DND-41 (cell line): Measurements from ENCODE around the gene KHDC4.

Source experiments
- ATAC-seq: fragments of 200-7000 bp; cut with Tn5 transposase; 3 replicates; pipeline ENCODE4 v1.9.1; 2021; ENCODE audit warnings: low read depth; ENCODE audit not compliant: insufficient read depth
- DNase-seq: peaks from one replicate; pipeline ENCODE4 v3.0.0-alpha.2; 2020
- H2AFZ ChIP-seq: 2 replicates; pipeline ENCODE4 v1.6.0; 2012; ENCODE audit warnings: low read depth, low read length
- H3K27ac ChIP-seq: 2 replicates; pipeline ENCODE4 v1.5.1; 2012; ENCODE audit warnings: low read length, inconsistent platforms
- H3K27me3 ChIP-seq: fragments of 200-600 bp; sonication (generic); 2 replicates; pipeline ENCODE4 v1.6.0; 2012; ENCODE audit warnings: low read length, mild to moderate bottlenecking, inconsistent platforms; ENCODE audit not compliant: insufficient read depth, poor library complexity
- H3K36me3 ChIP-seq: 2 replicates; pipeline ENCODE4 v1.5.1; 2012; ENCODE audit warnings: low read length, inconsistent platforms; ENCODE audit not compliant: insufficient read depth
- H3K4me1 ChIP-seq: 2 replicates; pipeline ENCODE4 v1.5.1; 2012; ENCODE audit warnings: mild to moderate bottlenecking, low read length; ENCODE audit not compliant: insufficient read depth
- H3K4me2 ChIP-seq: 2 replicates; pipeline ENCODE4 v1.6.0; 2012; ENCODE audit warnings: mild to moderate bottlenecking, moderate library complexity, low read length, inconsistent platforms; ENCODE audit not compliant: insufficient read depth
- H3K4me3 ChIP-seq, 2 experiments: fragments of 200-600 bp in 1 of 2; shearing (Covaris generic) in 1 of 2; 2 replicates each; pipeline ENCODE4 v1.5.1; 2012 to 2016; ENCODE audit warnings: inconsistent platforms in 2 of 2, low read length in 2 of 2, mild to moderate bottlenecking in 2 of 2, low read depth in 1 of 2, moderate library complexity in 1 of 2
- H3K79me2 ChIP-seq: 2 replicates; pipeline ENCODE4 v1.6.0; 2012; ENCODE audit warnings: low read length, inconsistent platforms; ENCODE audit not compliant: insufficient read depth
- H3K9ac ChIP-seq: 2 replicates; pipeline ENCODE4 v1.6.0; 2012; ENCODE audit warnings: low read depth, mild to moderate bottlenecking, inconsistent platforms, low read length, moderate library complexity
- H3K9me3 ChIP-seq: 2 replicates; pipeline ENCODE4 v1.5.1; 2012; ENCODE audit warnings: low read length, moderate library complexity, mild to moderate bottlenecking, inconsistent platforms; ENCODE audit not compliant: insufficient read depth, severe bottlenecking
- H4K20me1 ChIP-seq: 2 replicates; pipeline ENCODE4 v1.6.0; 2012; ENCODE audit warnings: low read length; ENCODE audit not compliant: insufficient read depth
- EZH2 ChIP-seq: IDR thresholded peaks from 3 replicates; pipeline ENCODE4 v1.6.1; 2012; ENCODE audit warnings: borderline replicate concordance, low read depth, mild to moderate bottlenecking, moderate library complexity, low read length, inconsistent platforms; ENCODE audit not compliant: severe bottlenecking
- TF ChIP-seq, protein P1 (sequence below): IDR thresholded peaks from 2 replicates; pipeline ENCODE4 v1.5.1; 2012; ENCODE audit warnings: borderline replicate concordance, low read length, moderate library complexity, mild to moderate bottlenecking; ENCODE audit not compliant: poor library complexity, severe bottlenecking; ENCODE audit errors: extremely low read depth

The KHDC4 gene

DNA sequence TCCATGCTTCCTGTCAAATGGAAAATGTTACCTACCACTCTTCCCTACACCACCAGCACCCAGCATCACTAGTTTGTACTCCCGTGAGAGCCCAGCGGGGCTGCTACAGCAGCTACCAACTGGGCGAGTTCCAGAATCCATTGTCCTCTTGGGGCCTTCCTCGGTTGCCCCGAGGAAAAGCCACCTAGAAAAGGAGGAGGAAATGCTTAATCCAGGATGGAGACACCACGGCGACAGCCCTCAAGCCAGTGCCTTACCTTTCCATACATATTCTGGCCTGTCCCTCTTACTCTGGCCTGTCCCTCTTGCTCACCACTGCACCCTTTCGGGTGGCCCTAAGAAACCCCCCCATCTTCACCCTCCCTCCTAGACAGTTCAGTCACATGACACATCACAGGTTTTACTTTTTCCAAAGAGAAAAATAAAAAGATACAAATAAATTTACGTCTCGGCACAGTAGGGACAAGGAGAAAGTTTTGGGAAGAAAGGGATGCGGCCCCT lies 23.5 kb downstream of the KHDC4 start:
- H3K27ac ChIP-seq: peak overlapping the region; percentile 81
- H3K27me3 ChIP-seq: no peaks in the 10 kb centered on the region
- peak; percentile 38 for ATAC-seq
- H2AFZ ChIP-seq: peak overlapping the region; percentile 86
- peaks cover 26% of the 10 kb centered on the region for H3K79me2 ChIP-seq
- no peak for TF ChIP-seq EZH2
- TF ChIP-seq, protein P1, sequence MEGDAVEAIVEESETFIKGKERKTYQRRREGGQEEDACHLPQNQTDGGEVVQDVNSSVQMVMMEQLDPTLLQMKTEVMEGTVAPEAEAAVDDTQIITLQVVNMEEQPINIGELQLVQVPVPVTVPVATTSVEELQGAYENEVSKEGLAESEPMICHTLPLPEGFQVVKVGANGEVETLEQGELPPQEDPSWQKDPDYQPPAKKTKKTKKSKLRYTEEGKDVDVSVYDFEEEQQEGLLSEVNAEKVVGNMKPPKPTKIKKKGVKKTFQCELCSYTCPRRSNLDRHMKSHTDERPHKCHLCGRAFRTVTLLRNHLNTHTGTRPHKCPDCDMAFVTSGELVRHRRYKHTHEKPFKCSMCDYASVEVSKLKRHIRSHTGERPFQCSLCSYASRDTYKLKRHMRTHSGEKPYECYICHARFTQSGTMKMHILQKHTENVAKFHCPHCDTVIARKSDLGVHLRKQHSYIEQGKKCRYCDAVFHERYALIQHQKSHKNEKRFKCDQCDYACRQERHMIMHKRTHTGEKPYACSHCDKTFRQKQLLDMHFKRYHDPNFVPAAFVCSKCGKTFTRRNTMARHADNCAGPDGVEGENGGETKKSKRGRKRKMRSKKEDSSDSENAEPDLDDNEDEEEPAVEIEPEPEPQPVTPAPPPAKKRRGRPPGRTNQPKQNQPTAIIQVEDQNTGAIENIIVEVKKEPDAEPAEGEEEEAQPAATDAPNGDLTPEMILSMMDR: no peak
- no peaks in the 10 kb centered on the region for H4K20me1 ChIP-seq
- H3K4me2 ChIP-seq: peak overlapping the region; percentile 75
- DNase-seq: peak; percentile 23
- peaks cover 68% of the 10 kb centered on the region for H3K36me3 ChIP-seq
- H3K4me1 ChIP-seq: peaks cover 26% of the 10 kb centered on the region
- H3K9ac ChIP-seq: peak overlapping the region; percentile 54
- H3K4me3 ChIP-seq: peak overlapping the region; percentile 75 to 89
- no peaks in the 10 kb centered on the region for H3K9me3 ChIP-seq

DNA sequence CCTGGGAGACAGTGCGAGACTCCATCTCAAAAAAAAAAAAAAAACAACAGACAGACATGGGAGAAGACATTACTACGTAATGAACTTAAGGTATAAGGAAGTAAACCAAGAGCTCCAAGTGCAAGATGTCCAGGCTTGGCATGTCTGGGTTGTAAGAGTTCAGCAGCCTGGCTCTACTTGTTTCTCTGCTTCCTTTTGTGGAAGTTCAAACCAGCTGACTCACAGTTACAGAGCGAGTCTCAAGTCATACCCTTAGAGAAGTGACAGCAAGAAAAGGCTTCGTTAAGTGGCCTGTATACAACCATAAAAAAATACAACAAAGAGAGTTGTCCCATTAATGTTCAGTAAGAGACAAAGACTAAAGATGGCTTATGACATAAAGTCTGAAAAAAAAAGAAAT lies 24.3 kb downstream of the KHDC4 start:
- Histone ChIP-seq H3K27me3 (no peaks in the 10 kb centered on the region), H3K36me3 (peaks cover 67% of the 10 kb centered on the region), H2AFZ (no peak overlapping the region), H3K4me1 (peaks cover 26% of the 10 kb centered on the region), H3K9ac (peak overlapping the region; percentile 54; the same call in 1 of the 2 replicates), H4K20me1 (no peaks in the 10 kb centered on the region), H3K9me3 (no peaks in the 10 kb centered on the region), H3K4me2 (peak overlapping the region; percentile 75), H3K79me2 (peaks cover 26% of the 10 kb centered on the region), H3K4me3 (peak overlapping the region; percentile 75 to 89; a peak in 3 of 4 replicates), H3K27ac (no peak overlapping the region)
- ATAC-seq (no peak), DNase-seq (no peak)
- TF ChIP-seq, protein P1: no peak
- TF ChIP-seq EZH2: no peak

DNA sequence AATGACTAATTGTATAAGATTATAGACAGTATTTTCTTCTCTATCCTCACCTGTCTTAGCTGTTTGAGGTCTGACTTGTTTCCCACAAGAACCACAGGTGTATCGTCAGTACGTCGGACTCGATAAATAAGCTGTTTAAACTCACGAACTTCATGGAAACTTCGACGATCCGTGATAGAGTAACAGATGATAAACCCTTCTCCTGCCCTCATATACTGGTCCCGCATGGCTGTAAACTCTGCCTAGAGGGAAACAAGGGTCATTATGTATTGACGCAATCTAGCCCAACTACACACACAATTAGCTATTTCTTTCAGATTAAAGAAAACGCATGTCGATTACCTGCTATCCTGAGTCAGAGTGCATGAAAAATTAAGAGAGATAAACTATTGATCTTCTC lies 30.0 kb downstream of the KHDC4 start:
- Histone ChIP-seq H3K27ac (no peak overlapping the region), H3K4me3 (no peak overlapping the region), H2AFZ (no peak overlapping the region), H3K4me1 (peaks cover 2% of the 10 kb centered on the region; the same call in 1 of the 2 replicates), H3K27me3 (no peaks in the 10 kb centered on the region), H3K9me3 (no peaks in the 10 kb centered on the region), H3K9ac (no peak overlapping the region), H3K4me2 (no peak overlapping the region), H3K79me2 (peaks cover 7% of the 10 kb centered on the region), H4K20me1 (no peaks in the 10 kb centered on the region), H3K36me3 (peaks cover 78% of the 10 kb centered on the region)
- no peak for ATAC-seq
- TF ChIP-seq EZH2: no peak
- TF ChIP-seq, protein P1: no peak
- DNase-seq: no peak
